Stimulated activated CD4-positive, alpha-beta T cell treated with anti-CD3 and anti-CD28 coated beads, Interleukin-2, amount 100 ng/mL, for 24 hours (primary cell): ENCODE measurements around the gene MLF1.
A peak's percentile ranks its signal among the peaks of the same experiment; 100 is the strongest.

Experiments used
- DNase-seq, 2 donors: peaks; one replicate each; pipeline ENCODE4 v3.0.0-alpha.2; 2020

MLF1 gene

DNA sequence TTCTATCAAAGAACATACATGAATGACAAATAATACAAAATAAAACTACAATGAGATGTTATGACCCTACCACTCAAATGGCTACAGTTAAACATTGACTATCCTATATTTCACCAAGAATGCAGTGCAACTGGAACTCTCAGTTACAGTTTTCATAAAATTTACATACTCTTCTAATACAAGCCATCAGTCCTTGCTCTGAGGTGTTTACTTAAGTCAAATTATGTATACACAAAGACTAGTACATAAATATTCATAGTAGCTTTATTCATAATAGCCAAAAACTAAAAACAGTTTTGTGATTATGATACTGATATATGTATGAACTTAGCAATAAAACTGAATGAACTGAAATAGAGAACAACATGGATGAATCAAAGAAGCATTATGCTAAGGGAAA lies 19.2 kb downstream of the MLF1 start:
- no peak for DNase-seq

DNA sequence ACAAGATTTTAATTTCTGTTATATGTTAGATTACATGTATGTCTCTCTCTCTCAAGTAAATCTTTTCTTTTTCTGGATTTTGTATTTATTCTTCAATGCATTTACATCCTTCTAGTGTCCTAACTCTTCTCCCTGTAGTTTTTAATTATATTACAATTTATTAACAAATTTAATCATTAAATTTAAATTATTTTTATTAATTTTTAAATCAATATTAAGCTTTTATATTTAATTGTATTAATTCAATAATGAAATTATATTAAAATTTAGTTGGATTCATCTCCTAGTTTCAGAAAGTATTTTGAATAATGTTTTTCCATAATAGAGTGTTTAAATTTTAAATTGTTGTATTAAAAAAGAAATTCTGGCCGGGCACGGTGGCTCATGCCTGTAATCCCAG lies 29.8 kb downstream of the MLF1 start:
- no peak for DNase-seq

DNA sequence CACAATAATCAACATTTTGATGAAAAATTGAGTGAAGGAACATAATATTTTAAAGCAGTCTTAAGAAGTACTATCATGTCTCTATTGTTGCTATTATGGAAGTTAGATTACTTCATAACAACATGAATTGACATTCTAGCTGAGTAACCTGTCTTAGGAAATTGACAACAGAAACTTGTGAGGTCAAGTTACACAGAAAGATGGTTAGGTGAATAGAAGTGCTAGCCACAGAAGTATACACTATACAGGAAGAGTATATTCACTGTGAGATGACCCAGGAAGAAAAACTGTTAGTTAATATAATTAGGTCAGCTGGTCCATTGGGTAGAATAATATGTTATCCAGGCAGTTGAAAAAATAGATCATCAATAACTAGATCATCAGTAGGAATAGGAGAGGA lies 31.2 kb downstream of the MLF1 start:
- no peak for DNase-seq

DNA sequence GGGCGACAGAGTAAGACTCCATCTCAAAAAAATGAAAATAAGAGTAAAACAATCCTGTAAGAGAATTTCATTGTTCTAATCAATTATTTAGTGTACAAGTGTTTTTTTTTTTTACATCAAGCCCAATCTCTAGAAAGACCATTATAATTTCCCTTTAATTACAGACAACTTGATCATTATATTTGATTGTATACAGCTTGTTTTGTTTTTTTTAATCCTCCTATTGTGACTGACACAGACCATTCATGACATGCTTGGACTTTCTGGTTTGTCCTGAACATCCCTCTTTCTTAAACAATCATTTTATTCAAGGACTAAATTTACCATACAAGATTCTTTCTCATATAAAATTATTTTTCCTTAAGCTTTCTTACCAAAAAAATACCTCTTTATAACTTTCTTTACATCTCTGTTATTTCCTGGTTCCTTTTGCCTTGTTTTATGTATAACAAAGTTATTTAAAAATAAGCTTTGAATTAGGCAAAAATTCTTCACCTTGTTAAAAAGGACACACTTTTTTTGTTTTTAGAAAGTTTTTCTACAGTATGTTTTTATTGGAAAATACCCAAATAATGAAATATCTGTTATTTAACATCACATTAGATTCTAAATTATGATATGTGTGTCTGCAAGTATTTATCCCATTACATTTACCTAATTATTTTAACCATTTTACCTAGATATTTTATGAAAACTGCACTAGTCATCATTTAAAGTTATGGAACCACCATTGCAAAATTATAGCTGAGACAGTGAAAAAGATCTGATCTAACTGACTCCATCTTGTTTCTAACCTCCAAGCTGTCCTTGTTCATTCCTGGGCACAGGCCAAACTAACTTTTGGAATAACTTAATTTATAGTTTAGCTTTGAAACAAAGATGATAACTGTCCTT lies 47.2 kb downstream of the MLF1 start:
- DNase-seq = no peak

DNA sequence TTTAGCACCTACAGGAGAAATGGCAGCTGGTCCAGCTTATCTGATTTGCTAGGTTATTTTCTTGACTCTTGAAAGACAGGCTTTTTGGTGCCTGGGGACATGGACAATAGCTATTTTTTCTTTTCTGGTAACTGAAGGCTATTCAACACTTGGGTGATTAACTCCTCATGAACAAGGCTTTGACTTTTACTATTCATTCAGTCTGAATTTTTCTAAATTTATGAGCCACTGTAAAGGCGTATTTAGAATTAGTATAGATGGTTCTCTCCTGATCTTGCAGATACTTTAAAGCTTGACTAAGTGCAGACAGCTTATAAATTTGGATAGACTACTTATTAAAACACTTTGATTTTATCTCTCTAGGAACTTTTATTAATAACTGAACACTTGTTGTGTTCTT lies 54.9 kb downstream of the MLF1 start:
- DNase-seq = no peak

DNA sequence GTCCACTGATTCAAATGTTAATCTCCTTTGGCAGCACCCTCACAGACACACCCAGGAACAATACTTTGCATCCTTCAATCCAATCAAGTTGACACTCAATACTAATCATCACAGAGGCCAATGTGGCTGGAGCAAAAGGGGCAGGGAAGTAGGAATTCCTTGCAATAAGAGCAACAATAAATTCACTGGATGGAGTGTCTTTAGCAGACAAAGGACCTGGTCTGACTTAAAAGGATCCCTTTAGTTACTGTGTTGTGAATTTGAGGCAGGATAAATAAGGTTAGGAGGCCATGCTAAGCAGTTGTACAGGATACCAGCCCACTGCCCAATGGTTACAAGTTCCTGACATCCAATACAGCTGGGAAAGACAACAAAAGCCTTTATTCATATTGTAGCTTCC lies 61.0 kb downstream of the MLF1 start:
- DNase-seq = no peak

DNA sequence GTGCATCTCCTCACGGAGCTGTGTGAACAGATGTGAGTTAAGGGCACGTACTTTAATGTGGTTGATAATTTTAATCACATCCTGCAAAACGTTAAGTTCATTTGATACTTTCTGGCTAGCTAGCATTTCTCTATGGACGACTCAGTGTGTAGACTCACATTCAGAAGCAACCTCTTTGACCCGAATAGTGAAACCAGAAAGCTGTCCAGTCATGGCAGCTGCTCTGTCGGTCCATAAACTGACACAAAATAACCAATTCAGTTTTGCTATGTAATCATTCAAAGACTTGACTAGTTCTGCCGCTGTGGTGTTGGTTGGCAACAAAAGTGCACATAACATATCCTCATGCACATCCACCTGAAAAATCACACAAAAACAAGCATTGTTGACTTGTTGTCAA lies 69.7 kb downstream of the MLF1 start:
- no peak for DNase-seq

DNA sequence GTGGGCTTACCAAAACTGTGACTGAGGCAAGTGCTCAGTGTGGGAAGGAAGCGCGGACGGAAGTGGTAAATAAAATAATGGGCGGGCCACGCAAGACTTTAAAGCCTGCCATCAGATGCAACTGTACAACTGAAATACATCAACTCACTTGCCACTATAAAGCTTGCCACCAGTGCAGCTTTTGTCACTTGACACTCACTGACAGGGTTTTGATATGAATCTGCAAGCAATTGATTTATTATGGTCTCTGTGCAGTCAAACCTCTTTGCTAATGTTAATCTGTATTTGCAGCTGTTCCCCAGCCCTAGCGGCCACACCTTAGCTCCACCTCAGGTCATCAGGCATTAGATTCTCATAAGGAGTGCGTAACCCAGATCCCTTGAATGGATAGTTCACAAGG lies 71.0 kb downstream of the MLF1 start:
- no peak for DNase-seq

DNA sequence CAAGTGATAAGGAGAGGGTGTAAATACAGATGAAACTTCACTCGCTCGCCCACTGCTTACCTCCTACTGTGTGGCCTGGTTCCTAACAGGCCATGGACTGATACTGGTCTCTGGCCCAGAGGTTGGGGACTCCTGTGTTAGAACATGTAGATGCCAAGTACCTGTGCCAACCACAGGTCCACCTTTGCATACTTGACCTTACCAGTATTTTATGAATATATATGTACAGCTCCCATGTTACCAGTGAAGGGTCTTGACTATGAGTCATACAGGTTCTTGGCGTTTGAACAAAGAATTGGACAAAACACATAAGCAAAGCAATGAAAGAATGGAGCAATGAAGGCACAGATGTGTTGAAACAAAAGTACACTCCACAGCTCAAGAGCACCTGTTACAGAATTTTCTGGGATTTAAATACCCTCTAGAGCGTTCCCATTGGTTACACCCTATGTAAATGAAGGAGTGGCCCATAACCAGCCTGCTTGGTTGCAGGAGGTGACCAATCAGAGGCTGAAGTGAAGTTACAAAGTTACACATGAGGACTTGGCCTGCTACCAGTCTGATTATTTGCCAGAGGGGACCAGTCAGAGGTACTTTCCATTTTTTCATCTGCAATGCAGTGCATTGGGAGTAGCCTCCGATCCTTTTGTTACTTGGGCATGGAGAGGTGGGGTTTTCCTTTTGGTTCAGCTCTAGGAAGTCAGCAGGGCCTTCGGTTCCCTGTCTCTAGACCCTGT lies 71.6 kb downstream of the MLF1 start:
- no peak for DNase-seq

DNA sequence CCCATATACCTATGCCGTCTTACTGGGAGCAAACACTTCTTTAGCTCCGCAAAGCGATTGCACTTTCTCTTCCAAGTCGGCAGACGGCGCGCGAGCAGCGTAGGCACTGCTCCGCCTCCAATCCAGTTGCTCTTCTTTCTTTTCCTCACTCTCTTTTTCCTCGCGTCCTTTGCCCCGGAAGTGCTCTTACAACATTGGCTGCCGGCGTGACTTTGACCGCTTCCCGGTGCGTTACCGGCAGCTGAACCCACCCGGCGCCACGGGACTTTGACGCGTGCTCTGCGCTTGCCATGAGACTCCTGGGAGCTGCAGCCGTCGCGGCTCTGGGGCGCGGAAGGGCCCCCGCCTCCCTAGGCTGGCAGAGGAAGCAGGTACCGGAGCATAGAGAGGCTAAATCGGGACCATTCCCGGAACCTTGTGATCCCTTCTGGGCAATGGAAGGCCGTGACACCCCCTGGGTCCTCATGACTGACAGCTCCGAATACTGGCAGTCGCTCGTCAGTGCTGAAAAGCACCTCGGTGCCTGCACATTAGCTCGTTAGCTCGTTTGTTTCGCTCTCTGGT lies 73.4 kb downstream of the MLF1 start, which contains the start of gene GFM1:
GFM1 (plus strand) TSS at position 183 of the 564 bp plus-strand sequence; CDS start at position 291, 108 bp downstream.
- peak; percentile 85 to 90 for DNase-seq

DNA sequence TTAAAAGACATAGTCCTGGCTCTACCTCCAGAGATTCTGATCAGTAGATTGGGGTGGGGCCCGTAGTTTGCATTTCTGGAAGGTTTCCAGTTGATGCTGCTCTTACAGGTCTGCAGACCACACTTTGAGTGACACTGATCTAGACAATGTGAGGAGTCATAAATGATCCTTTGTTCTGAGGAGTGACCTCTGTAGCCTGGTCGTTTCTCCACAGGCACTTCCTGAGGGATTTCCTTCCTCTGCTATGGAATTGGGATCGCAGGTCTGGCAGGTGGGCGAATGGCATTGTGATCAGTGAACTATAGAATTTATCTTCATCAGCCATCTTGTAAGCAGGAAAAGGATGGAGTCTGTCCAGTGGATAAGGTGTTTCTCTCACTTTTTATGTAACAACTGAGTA lies 78.8 kb downstream of the MLF1 start:
- no peak for DNase-seq

DNA sequence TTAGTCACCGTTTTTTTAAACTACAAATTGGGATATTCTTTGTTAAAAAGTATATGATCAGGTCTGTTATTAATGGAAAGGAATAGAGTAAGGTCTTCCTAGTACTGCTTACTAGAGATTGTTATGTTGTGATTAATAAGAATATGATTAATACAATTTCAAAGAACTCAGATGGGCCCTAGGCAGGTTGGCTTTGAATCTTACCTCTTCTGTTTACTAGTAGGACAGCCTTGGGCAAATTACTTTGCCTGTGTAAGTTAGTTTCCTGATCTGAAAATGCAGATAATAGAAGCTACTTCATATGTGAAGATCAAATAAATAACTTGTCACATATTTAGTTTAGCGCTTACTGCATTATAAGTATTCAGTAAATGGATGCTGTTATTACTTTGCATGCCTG lies 80.2 kb downstream of the MLF1 start:
- DNase-seq = no peak

DNA sequence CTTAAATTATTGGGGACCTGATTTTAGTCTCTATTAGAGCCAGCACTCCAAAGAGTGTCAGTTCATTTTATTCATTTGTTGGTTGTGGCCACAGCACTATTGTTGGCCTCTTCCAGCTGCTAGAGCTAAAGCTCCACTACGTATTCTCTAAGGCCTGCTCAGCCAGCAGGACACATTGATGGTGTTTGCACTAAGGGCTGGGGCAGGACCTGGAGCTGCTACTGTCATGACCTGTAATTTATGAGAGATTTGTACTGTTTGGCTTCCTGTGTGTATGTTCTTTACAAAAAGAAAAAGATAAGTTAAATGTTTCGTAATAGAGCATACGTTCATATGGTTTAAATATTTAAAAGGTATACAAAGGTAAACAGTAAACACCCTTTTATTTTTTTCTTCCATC lies 81.5 kb downstream of the MLF1 start:
- DNase-seq = no peak
